Stimulated activated CD8-positive, alpha-beta memory T cell treated with anti-CD3 and anti-CD28 coated beads, Interleukin-2, amount 100 ng/mL, for 48 hours (primary cell): ENCODE measurements around the gene HPGD.

ENCODE experiments used
- DNase-seq, 2 donors: peaks; one replicate each; pipeline ENCODE4 v3.0.0-alpha.2; 2020; ENCODE audit warnings: low read depth in 2 of 2

The HPGD gene

DNA sequence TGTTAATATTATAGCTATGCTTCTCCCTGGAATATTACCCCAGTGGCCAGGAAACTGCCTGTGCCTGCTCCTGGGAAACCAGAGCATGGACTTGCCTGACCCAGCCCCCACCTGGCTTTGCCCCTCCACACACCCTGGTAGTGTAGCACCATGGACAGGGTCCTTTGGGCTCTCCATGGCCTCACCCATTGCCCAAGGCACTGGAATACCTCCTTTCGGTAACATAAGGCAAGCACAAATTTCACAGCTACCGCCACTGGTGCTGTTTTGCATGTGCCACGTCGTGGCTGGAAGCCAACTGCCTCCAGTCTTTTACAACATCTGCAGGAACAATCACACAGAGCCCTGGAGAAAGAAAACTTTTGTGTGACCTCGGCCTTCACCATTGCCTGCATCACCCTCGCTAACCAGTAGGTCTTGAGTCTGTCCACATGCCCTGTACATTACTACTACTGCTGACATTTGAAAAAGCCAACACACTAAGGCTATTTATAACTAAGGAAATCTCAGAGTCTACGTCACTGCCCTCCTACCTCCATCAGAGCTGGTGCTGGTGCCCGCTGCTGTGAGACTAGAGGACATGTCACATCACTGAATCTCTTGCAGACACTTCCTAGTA, 47.7 kb downstream of the HPGD start:
- DNase-seq, result no peak

DNA sequence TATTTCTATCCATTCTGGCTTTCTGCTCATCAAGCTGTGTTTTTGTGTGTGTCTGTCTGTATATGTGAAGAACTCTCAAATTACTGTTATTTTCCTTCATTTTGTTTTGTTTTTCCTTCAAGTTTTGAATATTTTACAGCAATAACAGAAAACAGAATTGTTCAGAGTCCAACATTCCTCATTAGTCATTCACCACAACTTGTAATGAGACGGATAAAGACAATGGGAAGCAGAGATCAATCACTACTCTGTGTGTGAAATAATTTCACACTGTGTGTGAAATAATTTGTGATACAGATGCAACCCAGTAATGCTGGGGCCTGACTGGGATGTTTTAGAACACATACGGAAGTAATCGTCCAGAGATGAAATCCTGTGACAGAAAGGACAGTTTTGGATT, 55.2 kb downstream of the HPGD start:
- DNase-seq, result no peak

DNA sequence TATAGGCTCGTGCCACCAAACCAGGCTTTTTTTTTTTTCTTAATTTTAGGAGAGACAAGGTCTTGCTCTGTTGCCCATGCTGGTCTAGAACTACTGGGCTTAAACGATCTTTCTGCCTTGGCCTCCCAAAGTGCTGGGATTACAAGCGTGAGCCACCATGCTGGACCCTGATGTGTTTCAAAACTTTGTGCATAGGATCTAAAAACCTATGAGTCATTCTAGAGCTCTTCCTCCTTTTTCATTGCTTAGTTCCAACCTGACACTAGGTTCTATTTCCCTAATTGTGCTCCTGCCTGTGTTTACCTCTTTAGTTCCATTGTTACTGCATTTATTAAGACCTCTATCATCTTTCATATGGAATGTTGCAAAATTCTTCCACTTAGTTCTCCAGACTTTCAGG, 57.3 kb downstream of the HPGD start:
- DNase-seq, result no peak

DNA sequence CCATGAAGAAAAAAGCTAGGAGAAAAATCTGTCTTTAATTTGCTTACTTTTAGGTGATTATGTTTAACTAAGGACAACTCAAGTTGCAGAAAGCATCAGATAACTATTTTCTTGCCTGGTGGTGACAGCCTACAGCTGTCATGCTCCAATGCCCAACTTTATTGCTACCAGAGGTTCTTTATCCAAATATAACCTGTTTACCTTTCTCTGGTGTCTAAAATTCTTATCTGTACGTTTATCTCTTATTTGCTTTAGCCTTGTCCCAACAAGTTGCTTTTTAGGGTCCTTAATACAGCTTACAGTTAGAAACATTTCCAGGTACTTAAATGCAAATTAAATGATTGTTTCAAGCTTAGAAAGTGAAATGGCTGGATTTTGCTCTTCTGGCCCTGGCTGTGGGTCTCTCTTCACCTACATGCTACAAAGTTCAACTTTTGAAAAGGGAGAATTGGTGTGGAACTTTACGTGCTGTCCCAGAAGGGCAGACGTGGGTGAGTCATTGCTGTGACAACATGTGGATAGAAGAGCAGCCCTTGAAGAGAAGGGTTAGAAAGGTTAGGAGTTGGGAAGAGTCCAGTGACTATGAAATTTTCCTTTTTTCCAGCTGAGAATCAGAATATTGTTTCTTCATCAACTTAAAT, 60.7 kb downstream of the HPGD start:
- no peak for DNase-seq

DNA sequence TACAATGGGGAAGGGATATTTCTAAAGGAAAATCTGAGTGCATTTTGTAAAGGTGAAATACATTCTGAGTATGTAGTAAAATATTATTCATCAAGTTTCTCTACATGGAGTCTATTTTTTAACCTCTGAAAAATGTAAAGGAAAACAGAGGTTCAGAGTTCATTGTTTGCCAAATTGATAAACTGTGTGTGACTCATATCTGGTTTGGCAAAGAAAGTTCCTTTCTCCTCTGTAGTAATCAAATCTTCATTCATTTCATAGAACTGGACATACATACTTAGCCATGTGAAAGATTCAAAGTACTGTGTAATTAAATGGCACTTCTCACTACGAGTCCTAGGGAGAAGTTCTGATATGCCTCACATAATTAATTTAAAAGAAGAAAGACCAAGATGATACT, 61.6 kb downstream of the HPGD start:
- DNase-seq, result no peak

DNA sequence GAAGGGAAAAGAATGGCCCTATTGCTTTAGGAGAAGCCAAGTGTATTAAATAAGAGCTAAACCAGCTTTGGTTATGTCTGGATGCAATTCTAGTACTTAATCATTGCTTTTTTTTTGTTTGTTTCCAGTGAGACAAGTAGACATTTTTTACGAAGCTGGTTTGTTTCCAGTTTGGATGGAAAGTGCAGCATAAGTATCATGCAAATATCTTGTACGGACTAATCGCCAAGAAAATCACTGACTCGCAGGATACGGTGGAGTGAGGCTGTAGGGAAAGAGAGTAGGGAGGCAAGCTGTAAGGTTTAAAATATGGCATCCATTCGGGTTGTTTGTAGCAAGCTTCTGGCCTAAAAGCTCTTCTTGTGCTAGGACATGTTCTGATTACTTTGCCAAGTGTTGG, 64.8 kb downstream of the HPGD start:
- DNase-seq, result no peak

DNA sequence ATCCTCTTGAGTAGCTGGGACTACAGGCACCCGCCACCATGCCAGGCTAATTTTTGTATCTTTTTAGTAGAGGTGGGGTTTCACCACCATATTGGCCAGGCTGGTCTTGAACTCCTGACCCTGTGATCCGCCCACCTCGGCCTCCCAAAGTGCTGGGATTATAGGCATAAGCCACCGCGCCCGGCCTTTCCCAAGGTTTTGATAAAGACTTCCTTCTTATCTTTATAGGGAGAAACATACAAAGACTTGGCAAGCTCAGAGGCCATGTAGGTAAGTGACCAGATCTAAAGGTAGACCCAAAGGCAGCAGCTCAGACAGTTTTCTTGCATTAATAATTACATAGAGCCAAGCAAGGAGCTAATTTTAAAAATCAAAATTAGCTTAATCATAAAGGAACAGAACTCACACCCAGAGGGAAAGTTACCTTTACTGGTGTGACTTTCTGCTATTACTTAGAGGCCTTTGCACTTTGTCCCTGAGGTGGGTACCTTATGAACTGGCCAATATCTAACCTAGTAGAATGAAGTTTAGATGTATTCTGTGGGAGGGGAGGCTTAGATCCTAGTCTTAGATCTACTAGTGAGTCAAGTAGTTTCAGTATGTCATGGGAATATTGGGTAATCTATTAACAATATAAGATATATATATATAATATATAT, 67.3 kb downstream of the HPGD start:
- no peak for DNase-seq

DNA sequence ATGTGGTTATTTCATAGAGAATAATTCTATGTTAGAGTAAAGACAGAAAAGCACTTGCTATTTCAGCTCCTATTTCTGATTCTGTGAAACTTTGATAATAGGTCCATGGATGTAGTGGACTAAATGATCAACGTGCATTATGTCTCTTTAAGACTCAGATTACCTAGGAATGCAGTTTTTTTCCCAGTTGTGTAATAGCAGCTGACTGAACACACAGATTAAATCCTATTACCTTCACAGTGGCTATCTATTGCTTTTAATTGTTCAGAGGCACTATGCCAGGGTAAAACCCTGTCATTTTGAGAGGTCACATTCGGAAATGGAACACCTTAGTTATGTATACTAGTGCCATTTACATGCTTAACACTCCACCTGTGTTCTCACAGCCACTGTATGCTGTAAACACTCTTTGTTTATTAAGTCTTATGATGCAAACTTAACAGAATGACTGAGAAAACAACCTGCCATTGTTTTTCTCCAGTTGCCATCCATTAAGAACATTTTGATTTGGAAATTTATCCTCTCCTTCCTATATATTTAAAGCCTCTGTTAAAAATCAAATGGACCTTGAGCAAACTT, 70.5 kb downstream of the HPGD start:
- DNase-seq, result no peak

DNA sequence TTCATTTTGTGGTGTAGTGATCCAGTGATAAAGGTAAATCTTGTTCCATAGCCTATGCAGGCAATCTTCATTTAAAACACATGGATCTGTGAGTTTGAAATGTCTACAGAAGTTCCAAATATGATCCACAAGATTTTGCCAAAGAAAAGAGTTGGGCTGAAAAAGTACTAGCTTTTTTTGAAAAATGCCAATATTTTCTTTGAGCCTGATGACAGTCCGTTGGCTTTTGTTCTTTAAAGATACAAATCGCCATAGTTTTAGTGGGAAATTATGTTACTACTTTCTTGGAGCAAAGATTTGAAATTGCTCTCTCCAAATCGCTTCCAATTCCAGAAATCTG, 71.5 kb downstream of the HPGD start:
- DNase-seq, result no peak

DNA sequence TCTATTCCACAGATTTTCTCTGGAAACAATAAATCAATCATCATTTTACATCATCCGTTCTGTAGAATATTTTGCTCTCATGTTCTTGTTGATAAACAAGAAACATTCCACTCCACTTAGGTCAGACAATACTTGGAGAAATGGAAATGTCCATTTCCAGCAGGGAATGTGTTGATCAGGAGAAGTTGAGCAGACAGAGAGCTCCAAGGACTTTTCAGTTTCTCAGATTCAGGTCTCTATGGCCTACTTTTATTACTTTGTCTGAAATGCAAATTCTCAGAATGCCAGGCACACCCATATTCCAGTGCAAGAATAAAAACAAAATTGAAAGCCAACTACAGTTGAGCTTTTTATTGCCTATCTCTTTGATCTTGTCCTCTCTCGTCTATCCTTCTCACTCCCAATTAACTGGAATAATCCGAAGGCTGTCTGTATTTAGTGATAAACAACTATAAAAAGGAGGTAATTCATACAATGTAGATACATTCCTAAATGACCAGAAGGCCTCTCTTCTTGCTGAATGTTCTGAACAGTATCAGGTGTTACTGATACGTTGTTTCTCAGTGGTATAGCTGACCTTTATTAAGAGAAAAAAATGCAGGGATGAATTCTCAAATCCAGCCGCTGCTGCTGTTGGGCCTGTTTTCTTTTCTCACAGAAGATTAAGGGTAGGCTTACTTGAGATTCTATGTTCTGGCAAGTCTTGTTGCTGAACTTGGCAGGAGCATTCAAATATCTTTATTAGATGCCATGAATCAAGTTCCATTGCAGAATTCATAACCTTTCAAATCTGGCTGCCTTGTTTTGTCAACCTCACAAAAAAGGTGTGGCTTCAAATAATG, 72.1 kb downstream of the HPGD start:
- no peak for DNase-seq

DNA sequence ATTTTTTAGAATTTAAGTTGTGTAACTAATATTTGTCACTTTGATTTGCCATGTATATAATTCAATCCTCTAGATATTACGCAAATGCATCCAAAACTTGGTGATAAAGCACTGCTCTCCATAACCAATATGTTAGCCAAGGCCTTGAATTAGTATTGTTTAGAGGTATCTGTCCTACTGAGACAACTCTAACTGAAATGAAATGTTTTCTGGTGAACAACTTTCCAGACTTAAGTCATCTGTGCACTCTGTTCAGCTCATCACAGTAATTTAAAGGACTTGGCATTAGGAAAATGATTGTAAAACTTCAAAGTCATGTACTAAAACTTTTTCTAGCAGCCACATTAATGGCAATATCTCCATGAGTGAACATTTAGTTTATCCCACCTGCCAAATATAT, 73.1 kb downstream of the HPGD start:
- DNase-seq, result no peak

DNA sequence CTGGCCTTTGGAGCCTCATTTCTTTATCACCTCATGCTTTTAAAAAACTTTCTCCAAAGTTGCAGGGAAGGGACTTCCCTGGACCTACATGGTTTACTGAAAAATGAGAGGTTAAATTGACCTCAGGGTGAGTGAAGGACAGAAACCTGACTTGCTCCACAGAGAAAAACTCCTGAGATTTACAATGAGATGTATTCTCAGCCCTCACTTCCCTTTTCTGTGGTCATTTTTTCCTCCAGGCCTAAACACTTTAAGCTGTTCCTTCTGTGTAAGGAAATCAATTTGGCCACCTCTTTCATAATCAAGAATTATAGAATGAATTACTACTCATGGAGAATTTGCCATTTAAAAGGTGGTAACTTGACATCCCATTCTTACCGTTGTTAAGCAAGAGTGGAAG, 77.9 kb downstream of the HPGD start:
- no peak for DNase-seq
